Ectodermal cell (in vitro differentiated cells): Measurements from ENCODE around the gene NME9.
A peak's percentile ranks its signal among the peaks of the same experiment; 100 is the strongest.

Experiments used
- H3K27ac ChIP-seq: 2 replicates; pipeline ENCODE4 v1.7.0; 2013; ENCODE audit warnings: mild to moderate bottlenecking, low read depth, low read length; ENCODE audit not compliant: insufficient read depth, poor library complexity, severe bottlenecking
- H3K27me3 ChIP-seq: 2 replicates; pipeline ENCODE4 v1.7.0; 2013; ENCODE audit warnings: mild to moderate bottlenecking, low read length; ENCODE audit not compliant: insufficient read depth, control insufficient read depth, poor library complexity, severe bottlenecking
- H3K36me3 ChIP-seq: one replicate; pipeline ENCODE4 v1.7.0; 2013; ENCODE audit warnings: low read length; ENCODE audit not compliant: control insufficient read depth, insufficient read depth
- H3K4me1 ChIP-seq: one replicate; pipeline ENCODE4 v1.7.0; 2013; ENCODE audit warnings: low read length; ENCODE audit not compliant: control insufficient read depth, insufficient read depth
- H3K4me3 ChIP-seq: 2 replicates; pipeline ENCODE4 v1.7.0; 2013; ENCODE audit warnings: low read depth, low read length, control low read depth; ENCODE audit not compliant: insufficient read depth
- H3K9me3 ChIP-seq: 2 replicates; pipeline ENCODE4 v1.7.0; 2013; ENCODE audit warnings: mild to moderate bottlenecking, low read length, moderate library complexity; ENCODE audit not compliant: control insufficient read depth
- WGBS, 2 experiments: methylation state at CpG; one replicate each; pipeline ENCODE4 v1.1.7; 2013; ENCODE audit warnings: missing lambda C conversion rate in 2 of 2; 5-methylcytosine and 5-hydroxymethylcytosine counted together

NME9 gene

GRCh38 chr3:138336454-138336999, 6.9 kb upstream of the NME9 start:
- no peak overlapping the region for H3K4me3 ChIP-seq
- H3K27me3 ChIP-seq: no peaks in the 10 kb centered on the region
- WGBS, 2 experiments: 75 to 78% methylated on average over 4 of the region's 4 CpGs

GRCh38 chr3:138334608-138335007, 5.0 kb upstream of the NME9 start:
- no peaks in the 10 kb centered on the region for H3K27me3 ChIP-seq
- WGBS, 2 experiments: 93 to 96% methylated on average over 4 of the region's 4 CpGs
- no peak overlapping the region for H3K27ac ChIP-seq
- H3K4me3 ChIP-seq: no peak overlapping the region
- no peaks in the 10 kb centered on the region for H3K4me1 ChIP-seq
- H3K9me3 ChIP-seq: no peaks in the 10 kb centered on the region
- H3K36me3 ChIP-seq: no peaks in the 10 kb centered on the region

More at GRCh38 chr3:138336454-138336999, 6.9 kb upstream of the NME9 start:
- no peak overlapping the region for H3K27ac ChIP-seq
- H3K9me3 ChIP-seq: no peaks in the 10 kb centered on the region
- no peaks in the 10 kb centered on the region for H3K36me3 ChIP-seq
- H3K4me1 ChIP-seq: no peaks in the 10 kb centered on the region

- 69 to 81% methylated on average over 4 of the region's 4 CpGs for WGBS, 2 experiments
- Histone ChIP-seq H3K9me3 (no peaks in the 10 kb centered on the region), H3K36me3 (no peaks in the 10 kb centered on the region), H3K4me1 (peaks cover 6% of the 10 kb centered on the region), H3K27ac (no peak overlapping the region), H3K27me3 (no peaks in the 10 kb centered on the region), H3K4me3 (no peak overlapping the region)
These were observed 2.9 kb upstream of the NME9 start for GRCh38 chr3:138332472-138333073.

- H3K27me3 ChIP-seq: no peaks in the 10 kb centered on the region
- no peaks in the 10 kb centered on the region for H3K9me3 ChIP-seq
- WGBS, 2 experiments: 92 to 94% methylated on average over 6 of the region's 6 CpGs
- peaks cover 6% of the 10 kb centered on the region for H3K4me1 ChIP-seq
- no peak overlapping the region for H3K4me3 ChIP-seq
- no peaks in the 10 kb centered on the region for H3K36me3 ChIP-seq
- H3K27ac ChIP-seq: no peak overlapping the region
These were observed 1.7 kb upstream of the NME9 start for GRCh38 chr3:138331143-138331894.

GRCh38 chr3:138329984-138330293, 288 bp upstream of the NME9 start:
- 3 to 5% methylated on average over 5 to 6 of the region's 7 CpGs for WGBS, 2 experiments
- H3K36me3 ChIP-seq: no peaks in the 10 kb centered on the region
- H3K4me3 ChIP-seq: peak overlapping the region; percentile 84
- no peaks in the 10 kb centered on the region for H3K27me3 ChIP-seq
- peaks cover 6% of the 10 kb centered on the region for H3K4me1 ChIP-seq
- no peak overlapping the region for H3K27ac ChIP-seq
- H3K9me3 ChIP-seq: no peaks in the 10 kb centered on the region

GRCh38 chr3:138328341-138328740, 1.3 kb downstream of the NME9 start:
- no peaks in the 10 kb centered on the region for H3K36me3 ChIP-seq
- H3K9me3 ChIP-seq: no peaks in the 10 kb centered on the region
- no peaks in the 10 kb centered on the region for H3K27me3 ChIP-seq
- WGBS, 2 experiments: 49 to 51% methylated on average over 2 of the region's 2 CpGs
- H3K27ac ChIP-seq: no peak overlapping the region
- peaks cover 6% of the 10 kb centered on the region for H3K4me1 ChIP-seq
- no peak overlapping the region for H3K4me3 ChIP-seq

- Histone ChIP-seq H3K27me3 (no peaks in the 10 kb centered on the region), H3K27ac (no peak overlapping the region), H3K4me3 (no peak overlapping the region), H3K36me3 (no peaks in the 10 kb centered on the region), H3K9me3 (no peaks in the 10 kb centered on the region), H3K4me1 (peaks cover 6% of the 10 kb centered on the region)
- WGBS, 2 experiments: 91 to 96% methylated on average over 4 of the region's 4 CpGs
These were observed 1.8 kb downstream of the NME9 start for GRCh38 chr3:138327831-138328230.

GRCh38 chr3:138326866-138327595, 2.6 kb downstream of the NME9 start:
- H3K27ac ChIP-seq: no peak overlapping the region
- 88 to 92% methylated on average over 12 of the region's 12 CpGs for WGBS, 2 experiments
- no peaks in the 10 kb centered on the region for H3K9me3 ChIP-seq
- H3K4me1 ChIP-seq: peaks cover 6% of the 10 kb centered on the region
- no peaks in the 10 kb centered on the region for H3K27me3 ChIP-seq
- no peaks in the 10 kb centered on the region for H3K36me3 ChIP-seq
- no peak overlapping the region for H3K4me3 ChIP-seq

GRCh38 chr3:138325990-138326389, 3.7 kb downstream of the NME9 start:
- no peaks in the 10 kb centered on the region for H3K27me3 ChIP-seq
- no peaks in the 10 kb centered on the region for H3K9me3 ChIP-seq
- H3K36me3 ChIP-seq: no peaks in the 10 kb centered on the region
- H3K4me1 ChIP-seq: peaks cover 6% of the 10 kb centered on the region
- H3K4me3 ChIP-seq: no peak overlapping the region
- no peak overlapping the region for H3K27ac ChIP-seq

GRCh38 chr3:138323971-138324370, 5.7 kb downstream of the NME9 start:
- Histone ChIP-seq H3K4me3 (no peak overlapping the region), H3K36me3 (no peaks in the 10 kb centered on the region), H3K4me1 (peaks cover 5% of the 10 kb centered on the region), H3K27me3 (no peaks in the 10 kb centered on the region), H3K9me3 (no peaks in the 10 kb centered on the region), H3K27ac (no peak overlapping the region)
- 91 to 94% methylated on average over 4 of the region's 4 CpGs for WGBS, 2 experiments
